ENCODE results near the gene LRP1-AS. TPM values are rescaled to one million over a fixed set of nuclear protein-coding genes. Genes with fewer than 3 reads are reported as not detected.

The LRP1-AS gene
- total RNA-seq = not detected

DNA sequence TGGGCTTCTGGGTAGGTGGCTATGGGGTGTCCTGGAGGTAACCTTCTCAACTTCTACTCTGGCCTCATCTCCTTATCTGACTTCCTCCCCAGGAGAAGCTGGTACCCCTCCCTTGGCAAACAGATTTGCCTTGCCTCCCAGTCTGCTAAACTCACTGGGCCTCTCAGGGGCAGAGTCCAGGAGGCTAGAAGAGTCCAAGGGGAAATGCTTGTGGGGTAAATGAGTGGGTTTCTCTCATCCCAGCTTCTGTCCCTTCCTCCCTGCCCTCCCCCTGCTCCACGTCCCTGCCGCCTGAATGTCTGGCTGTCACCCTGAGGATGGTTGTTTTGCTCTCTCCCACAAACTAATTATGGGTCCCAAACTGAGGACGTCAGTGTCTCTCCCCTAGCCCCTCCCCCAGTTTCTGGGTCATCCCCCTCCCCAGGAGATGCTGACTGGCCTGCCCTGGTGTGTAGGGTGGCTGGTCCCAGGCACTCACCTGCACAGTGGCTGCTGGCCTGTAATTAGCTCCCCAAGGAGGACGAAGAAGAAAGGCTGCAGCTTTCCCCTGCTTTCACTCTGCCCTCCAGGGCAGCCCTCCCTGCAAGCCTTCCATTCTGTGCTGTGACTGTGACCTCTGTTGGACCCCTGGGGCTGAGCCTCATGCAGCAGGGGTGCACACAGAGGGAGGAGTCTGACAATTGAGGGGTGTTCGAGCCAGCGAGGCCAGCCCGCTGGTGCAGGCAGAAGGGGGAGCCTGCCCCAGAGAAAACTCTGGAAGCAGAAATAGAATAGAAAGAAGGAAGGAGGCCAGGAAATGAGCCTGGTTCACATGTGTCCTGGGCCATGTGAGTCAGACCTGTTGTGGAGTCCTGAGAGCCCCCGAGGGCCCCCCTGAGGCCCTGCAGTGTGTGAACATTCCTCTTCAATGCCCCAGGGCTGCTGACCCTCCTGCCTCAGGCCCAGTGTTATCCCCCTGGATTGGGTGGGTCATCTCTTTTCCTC lies at the start of gene LRP1-AS:
Gene LRP1-AS, minus strand, starts transcription at position 659 of the 984 bp plus-strand sequence.
- CTCF ChIA-PET = interaction anchor here (0.6 to 2.2 kb wide), 5 partner anchors 23 to 549 kb away, joined by 3 to 8 read pairs (median 4); no protein-coding TSS in a partner anchor

DNA sequence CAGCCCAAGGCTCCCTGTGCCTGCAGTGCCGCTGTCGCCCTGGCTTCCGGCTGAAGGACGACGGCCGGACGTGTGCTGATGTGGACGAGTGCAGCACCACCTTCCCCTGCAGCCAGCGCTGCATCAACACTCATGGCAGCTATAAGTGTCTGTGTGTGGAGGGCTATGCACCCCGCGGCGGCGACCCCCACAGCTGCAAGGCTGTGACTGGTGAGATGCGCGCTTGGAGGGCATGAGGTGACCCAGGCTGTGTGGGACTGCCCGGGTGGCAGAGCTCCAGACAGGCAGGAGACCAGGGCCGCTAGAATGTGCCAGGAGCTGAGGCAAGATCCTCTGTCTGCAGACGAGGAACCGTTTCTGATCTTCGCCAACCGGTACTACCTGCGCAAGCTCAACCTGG lies 49.5 kb upstream of the LRP1-AS start:
- H3K4me3 Mint-ChIP-seq = no peak overlapping the region
- no peaks in the 10 kb centered on the region for H3K9me3 Mint-ChIP-seq
- H3K27me3 Mint-ChIP-seq (ENCODE audit: low read depth) = no peaks in the 10 kb centered on the region
- intact Hi-C loops (cut with micrococcal nuclease) = no loop called here
- DNase-seq = no peak
- no peaks in the 10 kb centered on the region for H3K4me1 Mint-ChIP-seq (ENCODE audit: low read depth)
- H3K27ac Mint-ChIP-seq = no peak overlapping the region
- CTCF ChIA-PET = interaction anchor here (1.5 to 1.6 kb wide), 3 partner anchors 11 to 46 kb away, joined by 4 to 5 read pairs (median 4); no protein-coding TSS in a partner anchor
- no peaks in the 10 kb centered on the region for H3K36me3 Mint-ChIP-seq (ENCODE audit: low read depth)

More for the DNA sequence above, at the start of gene LRP1-AS:
- H3K4me3 Mint-ChIP-seq = no peak within 1 kb of the TSS
- DNase-seq = no peak
- peaks cover 6% of the 10 kb centered on the region for H3K4me1 Mint-ChIP-seq (ENCODE audit: low read depth)
- no peak within 1 kb of the TSS for H3K27ac Mint-ChIP-seq
- no peaks in the 10 kb centered on the region for H3K27me3 Mint-ChIP-seq (ENCODE audit: low read depth)
- no peaks in the 10 kb centered on the region for H3K9me3 Mint-ChIP-seq
- intact Hi-C loops (cut with micrococcal nuclease) = no loop called here
- no peaks in the 10 kb centered on the region for H3K36me3 Mint-ChIP-seq (ENCODE audit: low read depth)

DNA sequence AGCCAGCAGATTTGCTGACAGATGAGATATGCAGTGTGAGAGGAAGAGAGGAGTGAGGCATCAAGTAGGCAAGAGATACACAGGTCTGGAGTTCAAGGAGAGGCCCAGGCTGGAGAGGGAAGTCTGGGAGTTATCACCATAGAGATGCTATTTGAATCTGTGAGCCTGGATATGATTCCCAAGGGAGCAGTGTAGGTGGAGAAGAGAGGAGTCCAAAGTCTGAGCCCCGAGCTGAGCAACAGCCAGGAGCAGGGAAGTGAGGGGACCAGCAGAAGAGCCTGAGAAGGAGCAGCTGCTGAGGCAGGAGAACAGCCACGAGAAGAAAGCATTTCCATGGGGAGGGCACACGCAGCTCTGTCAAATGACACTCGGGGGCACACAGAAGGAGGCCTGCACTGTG lies 49.0 kb upstream of the LRP1-AS start:
- H3K27ac Mint-ChIP-seq = no peak overlapping the region
- DNase-seq = no peak
- no peaks in the 10 kb centered on the region for H3K27me3 Mint-ChIP-seq (ENCODE audit: low read depth)
- CTCF ChIA-PET = interaction anchor here (1.5 to 1.6 kb wide), 2 partner anchors 13 to 46 kb away, joined by 4 to 5 read pairs; no protein-coding TSS in a partner anchor
- H3K9me3 Mint-ChIP-seq = no peaks in the 10 kb centered on the region
- intact Hi-C loops (cut with micrococcal nuclease) = no loop called here
- no peaks in the 10 kb centered on the region for H3K4me1 Mint-ChIP-seq (ENCODE audit: low read depth)
- H3K36me3 Mint-ChIP-seq (ENCODE audit: low read depth) = no peaks in the 10 kb centered on the region
- no peak overlapping the region for H3K4me3 Mint-ChIP-seq

DNA sequence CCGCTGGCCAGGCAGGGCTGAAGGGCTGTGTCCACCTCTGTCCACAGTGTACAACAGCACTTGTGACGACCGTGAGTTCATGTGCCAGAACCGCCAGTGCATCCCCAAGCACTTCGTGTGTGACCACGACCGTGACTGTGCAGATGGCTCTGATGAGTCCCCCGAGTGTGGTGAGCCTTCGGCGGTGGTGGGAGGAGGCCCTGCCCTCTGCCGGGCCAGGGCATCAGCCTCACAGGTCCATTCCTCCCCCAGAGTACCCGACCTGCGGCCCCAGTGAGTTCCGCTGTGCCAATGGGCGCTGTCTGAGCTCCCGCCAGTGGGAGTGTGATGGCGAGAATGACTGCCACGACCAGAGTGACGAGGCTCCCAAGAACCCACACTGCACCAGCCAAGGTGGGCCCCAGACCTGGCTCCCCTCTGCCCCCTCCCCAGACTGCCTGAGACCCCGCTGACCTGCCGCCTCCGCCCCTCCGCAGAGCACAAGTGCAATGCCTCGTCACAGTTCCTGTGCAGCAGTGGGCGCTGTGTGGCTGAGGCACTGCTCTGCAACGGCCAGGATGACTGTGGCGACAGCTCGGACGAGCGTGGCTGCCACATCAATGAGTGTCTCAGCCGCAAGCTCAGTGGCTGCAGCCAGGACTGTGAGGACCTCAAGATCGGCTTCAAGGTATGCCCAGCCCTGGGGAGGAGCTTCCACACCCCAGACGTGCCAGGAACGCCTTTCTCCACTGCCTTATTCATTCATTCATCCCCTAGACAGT lies 48.4 kb upstream of the LRP1-AS start:
- Mint-ChIP-seq H3K9me3 (no peaks in the 10 kb centered on the region), H3K27ac (no peak overlapping the region), H3K36me3 (ENCODE audit: low read depth) (no peaks in the 10 kb centered on the region), H3K27me3 (ENCODE audit: low read depth) (no peaks in the 10 kb centered on the region), H3K4me3 (no peak overlapping the region), H3K4me1 (ENCODE audit: low read depth) (no peaks in the 10 kb centered on the region)
- DNase-seq = no peak
- CTCF ChIA-PET = interaction anchor here (1.5 to 1.6 kb wide), 2 partner anchors 12 to 47 kb away, joined by 4 to 5 read pairs; no protein-coding TSS in a partner anchor
- intact Hi-C loops (cut with micrococcal nuclease) = no loop called here

DNA sequence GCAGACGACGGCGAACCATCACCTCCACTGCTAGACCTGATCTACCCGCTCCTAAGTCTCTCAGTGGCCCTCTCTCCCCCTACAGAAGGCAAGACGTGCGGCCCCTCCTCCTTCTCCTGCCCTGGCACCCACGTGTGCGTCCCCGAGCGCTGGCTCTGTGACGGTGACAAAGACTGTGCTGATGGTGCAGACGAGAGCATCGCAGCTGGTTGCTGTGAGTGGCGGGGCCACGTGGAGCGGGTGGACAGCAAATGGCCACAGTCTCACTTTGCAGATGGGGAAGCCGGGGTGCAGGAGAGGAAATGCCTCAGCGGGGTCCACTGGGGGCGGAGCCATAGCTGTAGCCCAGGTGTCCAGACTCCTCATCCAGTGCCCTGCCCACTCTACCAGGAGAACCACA lies 47.8 kb upstream of the LRP1-AS start:
- intact Hi-C loops (cut with micrococcal nuclease) = no loop called here
- Mint-ChIP-seq H3K27me3 (ENCODE audit: low read depth) (no peaks in the 10 kb centered on the region), H3K36me3 (ENCODE audit: low read depth) (no peaks in the 10 kb centered on the region), H3K27ac (no peak overlapping the region), H3K4me3 (no peak overlapping the region), H3K9me3 (no peaks in the 10 kb centered on the region), H3K4me1 (ENCODE audit: low read depth) (no peaks in the 10 kb centered on the region)
- CTCF ChIA-PET = no interaction called here
- DNase-seq = no peak

DNA sequence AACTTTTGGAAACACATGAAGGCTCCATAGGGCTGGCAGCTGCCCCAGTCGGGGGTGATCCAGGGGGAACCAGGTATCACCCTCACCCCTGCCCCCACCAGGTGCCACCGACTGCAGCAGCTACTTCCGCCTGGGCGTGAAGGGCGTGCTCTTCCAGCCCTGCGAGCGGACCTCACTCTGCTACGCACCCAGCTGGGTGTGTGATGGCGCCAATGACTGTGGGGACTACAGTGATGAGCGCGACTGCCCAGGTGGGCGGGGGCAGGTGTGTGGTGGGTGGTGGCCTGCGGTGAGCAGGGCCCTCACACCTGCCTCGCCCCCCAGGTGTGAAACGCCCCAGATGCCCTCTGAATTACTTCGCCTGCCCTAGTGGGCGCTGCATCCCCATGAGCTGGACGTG lies 46.8 kb upstream of the LRP1-AS start:
- no peaks in the 10 kb centered on the region for H3K9me3 Mint-ChIP-seq
- H3K27me3 Mint-ChIP-seq (ENCODE audit: low read depth) = no peaks in the 10 kb centered on the region
- H3K4me1 Mint-ChIP-seq (ENCODE audit: low read depth) = no peaks in the 10 kb centered on the region
- intact Hi-C loops (cut with micrococcal nuclease) = no loop called here
- no peak overlapping the region for H3K4me3 Mint-ChIP-seq
- CTCF ChIA-PET = interaction anchor here (0.9 kb wide), 1 partner anchor 20 kb away, joined by 3 read pairs; no protein-coding TSS in a partner anchor
- no peak for DNase-seq
- no peaks in the 10 kb centered on the region for H3K36me3 Mint-ChIP-seq (ENCODE audit: low read depth)
- no peak overlapping the region for H3K27ac Mint-ChIP-seq

DNA sequence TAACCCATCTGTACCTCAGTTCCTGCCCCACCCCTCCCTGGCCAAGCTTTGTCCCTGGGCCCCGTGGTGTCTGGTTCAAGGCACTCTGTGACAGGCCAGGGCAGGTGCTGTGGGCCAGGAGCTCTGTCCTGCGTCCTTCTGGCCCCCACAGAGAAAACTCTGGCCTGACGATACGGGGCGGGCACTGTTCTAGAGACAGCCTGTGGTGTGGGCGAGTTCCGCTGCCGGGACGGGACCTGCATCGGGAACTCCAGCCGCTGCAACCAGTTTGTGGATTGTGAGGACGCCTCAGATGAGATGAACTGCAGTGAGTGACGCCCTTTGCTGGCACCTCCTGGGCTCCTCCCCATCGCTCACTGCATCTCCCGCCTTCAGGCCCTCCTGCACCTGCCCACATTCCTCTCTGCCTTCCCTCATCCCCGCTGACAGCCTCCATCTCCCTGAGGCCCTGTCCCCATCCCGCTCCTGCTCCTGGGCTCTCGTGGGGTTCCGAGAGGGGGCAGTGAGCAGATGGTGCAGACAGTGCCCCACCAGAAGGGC lies 46.4 kb upstream of the LRP1-AS start:
- Mint-ChIP-seq H3K27ac (no peak overlapping the region), H3K9me3 (no peaks in the 10 kb centered on the region), H3K27me3 (ENCODE audit: low read depth) (no peaks in the 10 kb centered on the region), H3K36me3 (ENCODE audit: low read depth) (no peaks in the 10 kb centered on the region), H3K4me1 (ENCODE audit: low read depth) (no peaks in the 10 kb centered on the region), H3K4me3 (no peak overlapping the region)
- CTCF ChIA-PET = interaction anchor here (0.9 to 1.2 kb wide), 2 partner anchors 14 to 20 kb away, joined by 3 read pairs; no protein-coding TSS in a partner anchor
- intact Hi-C loops (cut with micrococcal nuclease) = no loop called here
- DNase-seq = no peak

DNA sequence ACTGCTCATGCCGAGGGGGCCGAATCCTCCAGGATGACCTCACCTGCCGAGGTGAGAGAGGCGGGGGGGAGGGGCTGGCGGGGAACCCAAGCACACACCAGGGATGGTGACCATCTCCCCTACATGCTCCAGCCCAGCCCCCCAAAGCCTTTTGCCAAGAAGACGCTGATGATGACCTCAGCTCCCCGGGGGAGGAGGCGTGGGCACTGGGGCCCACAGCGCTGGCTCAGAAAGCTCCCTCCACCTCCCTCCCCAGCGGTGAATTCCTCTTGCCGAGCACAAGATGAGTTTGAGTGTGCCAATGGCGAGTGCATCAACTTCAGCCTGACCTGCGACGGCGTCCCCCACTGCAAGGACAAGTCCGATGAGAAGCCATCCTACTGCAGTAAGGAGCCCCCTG lies 45.5 kb upstream of the LRP1-AS start:
- Mint-ChIP-seq H3K27me3 (ENCODE audit: low read depth) (no peaks in the 10 kb centered on the region), H3K4me3 (no peak overlapping the region), H3K4me1 (ENCODE audit: low read depth) (no peaks in the 10 kb centered on the region), H3K36me3 (ENCODE audit: low read depth) (no peaks in the 10 kb centered on the region), H3K9me3 (no peaks in the 10 kb centered on the region), H3K27ac (no peak overlapping the region)
- intact Hi-C loops (cut with micrococcal nuclease) = no loop called here
- DNase-seq = no peak
- CTCF ChIA-PET = interaction anchor here (0.5 to 1.2 kb wide), 3 partner anchors 13 to 430 kb away, joined by 3 read pairs; partner anchors contain the start of gene HSD17B6

DNA sequence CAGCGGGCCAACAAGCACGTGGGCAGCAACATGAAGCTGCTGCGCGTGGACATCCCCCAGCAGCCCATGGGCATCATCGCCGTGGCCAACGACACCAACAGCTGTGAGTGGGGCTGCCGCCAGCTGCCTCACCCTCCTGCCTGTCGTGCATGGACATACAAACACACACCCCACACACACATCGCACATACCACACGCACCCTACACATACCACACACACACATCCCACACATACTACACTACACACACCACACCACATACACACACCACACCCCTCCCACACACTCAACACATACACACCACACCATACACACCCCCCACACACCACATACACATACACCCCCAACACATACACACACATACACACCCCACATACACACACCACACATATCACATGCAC lies 44.0 kb upstream of the LRP1-AS start:
- H3K27ac Mint-ChIP-seq = no peak overlapping the region
- H3K9me3 Mint-ChIP-seq = no peaks in the 10 kb centered on the region
- DNase-seq = no peak
- no peaks in the 10 kb centered on the region for H3K27me3 Mint-ChIP-seq (ENCODE audit: low read depth)
- no peak overlapping the region for H3K4me3 Mint-ChIP-seq
- no peaks in the 10 kb centered on the region for H3K36me3 Mint-ChIP-seq (ENCODE audit: low read depth)
- CTCF ChIA-PET = interaction anchor here (0.9 to 1.0 kb wide), 2 partner anchors 13 to 68 kb away, joined by 3 read pairs; no protein-coding TSS in a partner anchor
- H3K4me1 Mint-ChIP-seq (ENCODE audit: low read depth) = no peaks in the 10 kb centered on the region
- intact Hi-C loops (cut with micrococcal nuclease) = no loop called here

DNA sequence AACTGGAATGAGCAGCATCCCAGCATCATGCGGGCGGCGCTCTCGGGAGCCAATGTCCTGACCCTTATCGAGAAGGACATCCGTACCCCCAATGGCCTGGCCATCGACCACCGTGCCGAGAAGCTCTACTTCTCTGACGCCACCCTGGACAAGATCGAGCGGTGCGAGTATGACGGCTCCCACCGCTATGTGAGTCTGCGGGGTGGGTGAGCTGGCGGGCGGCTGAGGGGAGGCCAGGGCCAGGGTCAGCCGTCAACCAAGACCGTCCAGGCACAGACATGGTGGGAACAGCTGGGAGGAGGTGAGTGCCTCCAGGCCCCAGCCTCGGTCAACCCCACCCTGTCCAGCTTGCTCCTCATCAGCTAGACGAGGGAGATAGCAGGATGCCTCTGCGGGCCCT lies 43.4 kb upstream of the LRP1-AS start:
- Mint-ChIP-seq H3K27ac (no peak overlapping the region), H3K36me3 (ENCODE audit: low read depth) (no peaks in the 10 kb centered on the region), H3K4me3 (no peak overlapping the region), H3K27me3 (ENCODE audit: low read depth) (no peaks in the 10 kb centered on the region), H3K9me3 (no peaks in the 10 kb centered on the region), H3K4me1 (ENCODE audit: low read depth) (no peaks in the 10 kb centered on the region)
- DNase-seq = no peak
- intact Hi-C loops (cut with micrococcal nuclease) = no loop called here
- CTCF ChIA-PET = interaction anchor here (0.9 to 1.3 kb wide), 4 partner anchors 12 to 203 kb away, joined by 3 read pairs; no protein-coding TSS in a partner anchor

DNA sequence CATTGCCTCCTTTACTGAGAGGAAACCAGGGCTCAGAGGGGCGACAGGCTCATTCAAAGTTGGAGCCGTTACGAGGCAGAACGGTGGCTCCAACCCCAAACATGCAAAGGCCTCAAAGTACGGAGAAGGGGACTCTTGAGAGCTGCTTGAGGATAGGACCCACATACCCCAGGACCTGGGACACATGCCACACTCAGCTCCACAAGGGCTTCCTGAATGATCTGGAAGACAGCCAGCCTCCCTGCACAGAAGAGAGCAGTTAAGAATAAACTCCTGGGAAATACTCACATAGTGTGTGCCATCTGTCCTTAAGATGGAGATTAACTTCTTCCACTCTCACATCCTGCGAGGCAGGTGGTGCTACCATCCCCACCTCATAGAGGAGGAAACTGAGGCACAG lies 42.6 kb upstream of the LRP1-AS start:
- H3K4me1 Mint-ChIP-seq (ENCODE audit: low read depth) = no peaks in the 10 kb centered on the region
- H3K27ac Mint-ChIP-seq = no peak overlapping the region
- no peaks in the 10 kb centered on the region for H3K27me3 Mint-ChIP-seq (ENCODE audit: low read depth)
- intact Hi-C loops (cut with micrococcal nuclease) = no loop called here
- CTCF ChIA-PET = interaction anchor here (1.2 to 1.3 kb wide), 2 partner anchors 66 to 202 kb away, joined by 3 read pairs; no protein-coding TSS in a partner anchor
- no peak overlapping the region for H3K4me3 Mint-ChIP-seq
- no peaks in the 10 kb centered on the region for H3K9me3 Mint-ChIP-seq
- DNase-seq = no peak
- no peaks in the 10 kb centered on the region for H3K36me3 Mint-ChIP-seq (ENCODE audit: low read depth)

DNA sequence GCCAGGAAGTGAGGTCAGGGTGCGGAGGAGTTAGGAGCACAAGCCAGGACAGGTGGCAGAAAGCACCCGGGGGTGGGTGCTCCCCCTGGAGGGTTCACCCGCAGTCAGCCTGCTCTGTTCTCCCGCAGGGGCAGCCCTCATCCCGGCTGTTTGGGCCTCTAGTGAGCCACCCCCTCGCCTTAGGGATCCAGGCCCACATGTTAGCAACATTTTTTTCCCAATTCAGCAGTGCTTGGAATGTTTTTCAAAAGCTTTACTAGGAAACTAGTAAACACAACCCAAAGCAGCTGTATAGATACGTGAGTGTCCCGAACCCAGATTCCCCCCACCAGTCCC lies 40.6 kb upstream of the LRP1-AS start:
- no peak overlapping the region for H3K4me3 Mint-ChIP-seq
- intact Hi-C loops (cut with micrococcal nuclease) = no loop called here
- CTCF ChIA-PET = interaction anchor here (0.6 to 3.3 kb wide), 6 partner anchors 12 to 266 kb away, joined by 3 to 17 read pairs (median 8); no protein-coding TSS in a partner anchor
- H3K4me1 Mint-ChIP-seq (ENCODE audit: low read depth) = no peaks in the 10 kb centered on the region
- H3K27ac Mint-ChIP-seq = no peak overlapping the region
- H3K36me3 Mint-ChIP-seq (ENCODE audit: low read depth) = no peaks in the 10 kb centered on the region
- H3K9me3 Mint-ChIP-seq = no peaks in the 10 kb centered on the region
- H3K27me3 Mint-ChIP-seq (ENCODE audit: low read depth) = no peaks in the 10 kb centered on the region
- DNase-seq = no peak
